Sigmoid colon (tissue), 4 donors: ENCODE measurements around the gene RGPD6.
"Not testable (repeated sequence)": the region's sequence is repeated elsewhere in the genome, so short reads cannot be mapped to it uniquely, and the experiment has no call there.

Source experiments
- EP300 ChIP-seq, 4 donors: sonication (generic); formaldehyde crosslinking; IDR thresholded peaks; one replicate each; pipeline ENCODE4 v1.6.1; 2017; ENCODE audit warnings: antibody characterized with exemption in 4 of 4
- POLR2A ChIP-seq, 2 donors: fragments of 450-650 bp; IDR thresholded peaks; one replicate each; pipeline ENCODE4 v1.6.1; 2016; ENCODE audit warnings: antibody characterized with exemption in 2 of 2, mild to moderate bottlenecking in 2 of 2, moderate library complexity in 2 of 2
- TF ChIP-seq, protein P1 (sequence below), 4 experiments: fragments of 450-650 bp in 3 of 4; fragments of 200-600 bp in 1 of 4; IDR thresholded peaks; one replicate each; pipeline ENCODE4 v1.5.1; 2016 to 2019; ENCODE audit warnings: antibody characterized with exemption in 4 of 4, mild to moderate bottlenecking in 3 of 4, moderate library complexity in 2 of 4

- TF ChIP-seq, protein P1, sequence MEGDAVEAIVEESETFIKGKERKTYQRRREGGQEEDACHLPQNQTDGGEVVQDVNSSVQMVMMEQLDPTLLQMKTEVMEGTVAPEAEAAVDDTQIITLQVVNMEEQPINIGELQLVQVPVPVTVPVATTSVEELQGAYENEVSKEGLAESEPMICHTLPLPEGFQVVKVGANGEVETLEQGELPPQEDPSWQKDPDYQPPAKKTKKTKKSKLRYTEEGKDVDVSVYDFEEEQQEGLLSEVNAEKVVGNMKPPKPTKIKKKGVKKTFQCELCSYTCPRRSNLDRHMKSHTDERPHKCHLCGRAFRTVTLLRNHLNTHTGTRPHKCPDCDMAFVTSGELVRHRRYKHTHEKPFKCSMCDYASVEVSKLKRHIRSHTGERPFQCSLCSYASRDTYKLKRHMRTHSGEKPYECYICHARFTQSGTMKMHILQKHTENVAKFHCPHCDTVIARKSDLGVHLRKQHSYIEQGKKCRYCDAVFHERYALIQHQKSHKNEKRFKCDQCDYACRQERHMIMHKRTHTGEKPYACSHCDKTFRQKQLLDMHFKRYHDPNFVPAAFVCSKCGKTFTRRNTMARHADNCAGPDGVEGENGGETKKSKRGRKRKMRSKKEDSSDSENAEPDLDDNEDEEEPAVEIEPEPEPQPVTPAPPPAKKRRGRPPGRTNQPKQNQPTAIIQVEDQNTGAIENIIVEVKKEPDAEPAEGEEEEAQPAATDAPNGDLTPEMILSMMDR (IDR thresholded peaks at IDR 0.05) = not testable (repeated sequence)
- TF ChIP-seq POLR2A, EP300 (IDR thresholded peaks at IDR 0.05): not testable (repeated sequence)
Measured at GRCh38 chr2:110472171-110473058, 104.6 kb downstream of the RGPD6 start, which contains the start of gene LIMS4.
